K562 (cell line): ENCODE data around the gene PCF11. TPM values are rescaled to one million over a fixed set of nuclear protein-coding genes. Genes with fewer than 3 reads are reported as not detected.
A peak's percentile ranks its signal among the peaks of the same experiment; 100 is the strongest.

ENCODE experiments used
- BACH1 ChIP-seq: fragments of 200-800 bp; sonication (Bioruptor generic); IDR thresholded peaks from 2 replicates; pipeline ENCODE4 v1.6.1; 2016; ENCODE audit warnings: missing genetic modification characterization, missing compliant biosample characterization
- BRD4 ChIP-seq: fragments of 200-600 bp; sonication (generic); IDR thresholded peaks from 2 replicates; pipeline ENCODE4 v1.6.1; 2017; ENCODE audit warnings: inconsistent platforms
- CUX1 ChIP-seq: fragments of 200-800 bp; sonication (Bioruptor generic); IDR thresholded peaks from 2 replicates; pipeline ENCODE4 v1.6.1; 2016; ENCODE audit warnings: missing genetic modification characterization, missing compliant biosample characterization
- ESRRA ChIP-seq: fragments of 450-650 bp; IDR thresholded peaks from 2 replicates; pipeline ENCODE4 v1.6.1; 2014; ENCODE audit warnings: low read depth, mild to moderate bottlenecking, moderate library complexity, borderline replicate concordance
- EZH2 ChIP-seq: IDR thresholded peaks from 2 replicates; pipeline ENCODE4 v1.6.1; 2012; ENCODE audit warnings: low read depth, mild to moderate bottlenecking, inconsistent platforms, low read length, borderline replicate concordance
- FUS ChIP-seq: fragments of 200-400 bp; formaldehyde crosslinking; optimal IDR thresholded peaks from 2 replicates; pipeline ENCODE3; 2017; ENCODE audit warnings: low read depth, low read length
- HCFC1 ChIP-seq: IDR thresholded peaks from 2 replicates; pipeline ENCODE4 v1.6.1; 2012; ENCODE audit warnings: low read depth, low read length, improper control_type of control experiment
- ILF3 ChIP-seq: fragments of 450-650 bp; IDR thresholded peaks from 2 replicates; pipeline ENCODE4 v1.6.1; 2018; ENCODE audit warnings: antibody characterized with exemption, mild to moderate bottlenecking, moderate library complexity, borderline replicate concordance
- IRF2 ChIP-seq: sonication (generic); formaldehyde crosslinking; IDR thresholded peaks from 2 replicates; pipeline ENCODE4 v1.8.1; 2022; ENCODE audit warnings: mild to moderate bottlenecking, missing genetic modification reagents
- MEF2D ChIP-seq: conservative IDR thresholded peaks from 2 replicates; pipeline ENCODE4 v1.6.1; 2016; ENCODE audit warnings: low read depth, missing genetic modification characterization, missing compliant biosample characterization
- MTA3 ChIP-seq: fragments of 450-650 bp; formaldehyde crosslinking; IDR thresholded peaks from 2 replicates; pipeline ENCODE4 v1.6.1; 2017; ENCODE audit warnings: mild to moderate bottlenecking, borderline replicate concordance
- MTF1 ChIP-seq: fragments of 250-450 bp; sonication (Bioruptor Pico); IDR thresholded peaks from 2 replicates; pipeline ENCODE4 v1.9.0; 2021; ENCODE audit warnings: moderate library complexity, mild to moderate bottlenecking, inconsistent platforms, borderline replicate concordance
- NEUROD1 ChIP-seq: fragments of 150-350 bp; IDR thresholded peaks from 2 replicates; pipeline ENCODE4 v1.6.1; 2014; ENCODE audit warnings: borderline replicate concordance, low read length, low read depth; ENCODE audit not compliant: partially characterized antibody
- PCBP2 ChIP-seq: fragments of 200-400 bp; formaldehyde crosslinking; IDR thresholded peaks from 2 replicates; pipeline ENCODE4 v1.6.1; 2018; ENCODE audit warnings: low read length, low read depth, mild to moderate bottlenecking, moderate library complexity; ENCODE audit not compliant: poor library complexity, severe bottlenecking
- PTTG1 ChIP-seq: fragments of 450-650 bp; IDR thresholded peaks from 2 replicates; pipeline ENCODE4 v1.6.1; 2016; ENCODE audit warnings: low read depth, mild to moderate bottlenecking, missing genetic modification characterization, missing compliant biosample characterization
- PURB ChIP-seq: sonication (generic); formaldehyde crosslinking; IDR thresholded peaks from 2 replicates; pipeline ENCODE4 v1.9.0; 2021; ENCODE audit warnings: low read depth, mild to moderate bottlenecking, missing genetic modification reagents
- RBBP5 ChIP-seq: fragments of 200-600 bp; sonication (generic); IDR thresholded peaks from 2 replicates; pipeline ENCODE4 v1.6.1; 2012; ENCODE audit warnings: borderline replicate concordance, mild to moderate bottlenecking, low read length, control low read depth, inconsistent platforms; ENCODE audit not compliant: insufficient read depth, poor library complexity, severe bottlenecking
- SAFB ChIP-seq: fragments of 200-400 bp; formaldehyde crosslinking; IDR thresholded peaks from 2 replicates; pipeline ENCODE4 v1.6.1; 2017; ENCODE audit warnings: low read depth, low read length, borderline replicate concordance
- SMARCB1 ChIP-seq: IDR thresholded peaks from 2 replicates; pipeline ENCODE4 v1.6.1; 2011; ENCODE audit warnings: improper control_type of control experiment, low read depth; ENCODE audit not compliant: insufficient read length
- TGIF2 ChIP-seq: sonication (generic); formaldehyde crosslinking; IDR thresholded peaks from 2 replicates; pipeline ENCODE4 v1.8.1; 2022; ENCODE audit warnings: mild to moderate bottlenecking, missing genetic modification reagents, moderate library complexity
- ZFP1 ChIP-seq: fragments of 450-650 bp; formaldehyde crosslinking; IDR thresholded peaks from 2 replicates; pipeline ENCODE4 v1.4.0; 2020; ENCODE audit warnings: mild to moderate bottlenecking, mixed read lengths
- ZFX ChIP-seq: sonication (generic); formaldehyde crosslinking; IDR thresholded peaks from 2 replicates; pipeline ENCODE4 v1.8.0; 2022; ENCODE audit warnings: mild to moderate bottlenecking, missing genetic modification reagents, moderate library complexity
- ZNF133 ChIP-seq: fragments of 250-450 bp; sonication (Bioruptor Pico); IDR thresholded peaks from 2 replicates; pipeline ENCODE4 v1.4.0; 2020; ENCODE audit warnings: mild to moderate bottlenecking
- ZNF217 ChIP-seq: sonication (generic); formaldehyde crosslinking; IDR thresholded peaks from 2 replicates; pipeline ENCODE4 v1.8.0; 2022; ENCODE audit warnings: mild to moderate bottlenecking, missing genetic modification reagents
- ZNF23 ChIP-seq: fragments of 250-450 bp; sonication (Bioruptor Pico); IDR thresholded peaks from 2 replicates; pipeline ENCODE4 v1.4.0; 2020; ENCODE audit warnings: mild to moderate bottlenecking
- ZNF717 ChIP-seq: fragments of 250-450 bp; sonication (Bioruptor Pico); IDR thresholded peaks from 2 replicates; pipeline ENCODE4 v1.5.0; 2021
- polyA plus RNA-seq, 8 experiments: library from polyadenylated mRNA; depleted of rRNA in 4 of 8; stranded (reverse) in 5 of 8; unstranded in 3 of 8; fragments of >200 nt; fragmentation: Nextera tagmentation in 2 of 8; fragmentation: Illumina TruSeq in 1 of 8; extraction: Ambion mirVana in 2 of 8; extraction: Trizol in 1 of 8; gene quantifications; 2 replicates each; pipeline versions ENCODE4 v1.2.1 to v1.2.3, GENCODE V29; 2011 to 2014; ENCODE audit warnings: inconsistent platforms in 1 of 8, missing spikeins in 1 of 8
- total RNA-seq, 7 experiments: library from RNA; depleted of rRNA in 6 of 7; stranded (reverse); fragments of >200 nt in 6 of 7; fragmentation: Illumina TruSeq in 2 of 7; extraction: Trizol in 2 of 7; gene quantifications; 2 replicates each; pipeline versions ENCODE4 v1.2.1 to v1.2.3, GENCODE V29; 2011 to 2021; ENCODE audit warnings: low replicate concordance in 1 of 7

The PCF11 gene
- total and polyA plus RNA-seq, 9 of the 15 experiments (the other 6 are each of a cell fraction or from before 2014, with no cell fraction given) = 9.3 to 91.6 (median 54.4) TPM

GRCh38 chr11:83156996-83157593 is at the start of gene PCF11 (continued):
- TF ChIP-seq FUS = no peak
- peak; percentile 62; the same call in 1 of the 2 replicates for TF ChIP-seq ESRRA
- peak; percentile 57; the same call in 1 of the 2 replicates for TF ChIP-seq SAFB
- TF ChIP-seq NEUROD1 = no peak
- TF ChIP-seq EZH2 = no peak
- no peak for TF ChIP-seq IRF2
- TF ChIP-seq ZFP1 (CRISPR knock-in tag) = 0 out of 2 replicates have a peak, but pooled peaks have one; percentile 11
- 0 out of 2 replicates have a peak, but pooled peaks have one; percentile 10 for TF ChIP-seq TGIF2 (CRISPR knock-in tag)
- no peak for TF ChIP-seq MTF1 (CRISPR knock-in tag)
- TF ChIP-seq ZNF717 (CRISPR knock-in tag) = no peak
- TF ChIP-seq MEF2D (tag) = no peak
- TF ChIP-seq SMARCB1 = no peak
- TF ChIP-seq ZFX (CRISPR knock-in tag) = no peak
- TF ChIP-seq BRD4 = peak; percentile 82; the same call in 1 of the 2 replicates
- peak; percentile 83 for TF ChIP-seq RBBP5
- TF ChIP-seq ZNF133 (CRISPR knock-in tag) = no peak
- TF ChIP-seq BACH1 (tag) = no peak
- no peak for TF ChIP-seq CUX1 (CRISPR knock-in tag)
- no peak for TF ChIP-seq ZNF23 (CRISPR knock-in tag)
- no peak for TF ChIP-seq PTTG1 (tag)
- TF ChIP-seq MTA3 = no peak
- TF ChIP-seq PCBP2 = no peak
- TF ChIP-seq PURB (CRISPR knock-in tag) = no peak
- no peak for TF ChIP-seq ILF3
- peak; percentile 36; the same call in 1 of the 2 replicates for TF ChIP-seq HCFC1
- no peak for TF ChIP-seq ZNF217 (CRISPR knock-in tag)
